ENCODE measurements around the gene ZDHHC24. TPM values are rescaled to one million over a fixed set of nuclear protein-coding genes. Genes with fewer than 3 reads are reported as not detected.

The ZDHHC24 gene
- total and polyA plus RNA-seq, 2 experiments from 2014 or later = 5.6 to 13.1 TPM

DNA sequence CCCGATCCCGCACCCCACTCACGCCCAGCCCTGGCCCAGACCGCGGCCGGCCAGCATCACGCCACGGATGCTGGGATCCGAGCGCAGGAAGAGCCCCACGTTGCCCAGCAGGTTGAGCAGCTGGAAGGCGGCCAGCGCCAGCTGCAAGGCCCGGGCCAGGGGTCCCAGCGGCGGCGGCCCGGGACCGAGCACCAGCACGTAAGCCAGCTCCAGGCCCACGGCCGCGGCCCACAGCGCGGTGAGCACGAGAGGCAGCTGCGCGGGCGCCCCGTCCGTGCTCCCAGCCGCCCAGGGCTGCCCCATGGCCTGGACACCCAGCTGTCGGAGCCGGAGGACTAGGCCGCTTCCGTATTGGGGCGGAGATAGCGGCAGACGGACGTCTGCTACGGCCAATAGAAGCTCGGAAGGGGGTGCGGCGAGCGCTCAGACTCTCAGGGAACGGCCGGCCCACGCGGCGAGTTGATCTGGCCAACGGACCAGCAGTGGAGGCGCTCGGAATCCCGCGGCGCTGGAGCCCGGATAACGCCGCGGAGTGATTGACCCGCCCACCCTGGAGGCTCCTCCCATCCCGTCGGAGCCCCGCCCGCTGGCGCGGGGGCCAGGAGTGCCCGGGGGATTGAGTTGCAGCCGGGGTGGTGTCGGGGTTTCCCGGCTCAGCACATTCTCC, at the start of gene ZDHHC24 (continued):
- TF ChIP-seq ZNF462 (CRISPR knock-in tag; IDR thresholded peaks at IDR 0.05) = no peak

DNA sequence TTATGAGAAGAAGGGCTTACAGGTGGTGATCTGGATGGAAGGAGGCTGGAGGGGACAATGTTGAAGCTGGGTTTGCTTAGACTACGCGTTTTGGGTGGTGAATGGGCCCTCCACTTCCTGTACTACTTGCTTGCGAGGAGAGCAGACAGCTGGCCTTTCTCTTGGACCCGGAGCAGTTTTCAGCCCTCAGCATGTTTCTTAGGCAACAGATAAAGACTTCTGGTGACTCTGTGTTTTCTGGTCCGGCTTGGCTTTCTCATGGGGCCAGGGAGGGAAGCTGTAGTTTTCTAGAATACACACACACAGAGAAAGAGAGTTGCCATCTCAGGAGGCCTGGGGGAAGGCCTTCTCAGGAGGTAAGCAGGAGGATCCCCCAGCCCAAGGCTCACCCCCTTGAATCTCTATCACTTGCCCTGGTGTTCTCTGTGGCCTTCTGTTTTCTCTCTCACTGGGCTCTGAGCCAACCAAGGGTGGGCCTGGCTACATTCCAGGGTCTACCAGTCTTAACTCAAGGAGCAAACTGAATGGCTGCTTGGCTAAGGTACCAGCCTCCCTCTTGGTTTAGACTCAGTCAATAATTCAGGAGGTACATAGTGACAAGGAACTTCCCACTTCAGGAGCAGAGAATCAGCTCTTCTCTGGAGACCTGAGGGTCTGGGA, 49.5 kb upstream of the ZDHHC24 start:
- H4K20me1 ChIP-seq (replicated peaks; ENCODE audit: insufficient read depth) = no peaks in the 10 kb centered on the region
- no peaks in the 10 kb centered on the region; the same call in 1 of the 2 replicates for H3K36me3 ChIP-seq (ENCODE audit: insufficient read depth)
- H3K9me3 Mint-ChIP-seq = peaks cover 23% of the 10 kb centered on the region
- peaks cover 10% of the 10 kb centered on the region; the same call in 1 of the 2 replicates for H3K4me1 ChIP-seq (ENCODE audit: insufficient read depth)
- peaks cover 20% of the 10 kb centered on the region for H3K27me3 Mint-ChIP-seq (ENCODE audit: insufficient read depth, low read depth, poor library complexity)
- no peak overlapping the region for H2AFZ ChIP-seq
- H3K79me2 ChIP-seq (replicated peaks; ENCODE audit: insufficient read depth) = no peaks in the 10 kb centered on the region; the same call in 1 of the 2 replicates
- DNase-seq (ENCODE audit: low spot score) (no peak), ATAC-seq (no peak)
- H3K4me1 Mint-ChIP-seq = peaks cover 12% of the 10 kb centered on the region
- H3K27me3 ChIP-seq (ENCODE audit: insufficient read depth) = 0 out of 2 replicates have a peak, but pooled peaks cover 7% of the 10 kb centered on the region
- no peak overlapping the region for H3K27ac ChIP-seq (ENCODE audit: low read depth)
- no peak overlapping the region for H3K4me3 ChIP-seq
- no peak overlapping the region for H3K4me2 ChIP-seq
- H3K27ac Mint-ChIP-seq = no peak overlapping the region
- H3K36me3 Mint-ChIP-seq (ENCODE audit: low read depth) = peaks cover 12% of the 10 kb centered on the region; the same call in 2 of the 3 replicates
- H3K9me2 ChIP-seq (ENCODE audit: insufficient read depth) = no peaks in the 10 kb centered on the region
- H3F3A ChIP-seq (replicated peaks; ENCODE audit: low read depth) = 0 out of 2 replicates have a peak, but pooled peaks cover 10% of the 10 kb centered on the region
- no peak overlapping the region for H3K4me3 Mint-ChIP-seq
- no peak for TF ChIP-seq POLR2AphosphoS5 (IDR thresholded peaks at IDR 0.05; ENCODE audit: low read depth)
- no peak for TF ChIP-seq ZNF331 (CRISPR knock-in tag; IDR thresholded peaks at IDR 0.05; ENCODE audit: low read depth)
- TF ChIP-seq ZNF462 (CRISPR knock-in tag; IDR thresholded peaks at IDR 0.05) = no peak
